Right forelimb (tissue), 1 donor: ENCODE measurements around the gene BET1L.
"Not testable (repeated sequence)": the region's sequence is repeated elsewhere in the genome, so short reads cannot be mapped to it uniquely, and the experiment has no call there.

Experiments used
- DNase-seq: peaks from one replicate; pipeline ENCODE4 v3.0.0-alpha.2; 2018

Gene BET1L

DNA sequence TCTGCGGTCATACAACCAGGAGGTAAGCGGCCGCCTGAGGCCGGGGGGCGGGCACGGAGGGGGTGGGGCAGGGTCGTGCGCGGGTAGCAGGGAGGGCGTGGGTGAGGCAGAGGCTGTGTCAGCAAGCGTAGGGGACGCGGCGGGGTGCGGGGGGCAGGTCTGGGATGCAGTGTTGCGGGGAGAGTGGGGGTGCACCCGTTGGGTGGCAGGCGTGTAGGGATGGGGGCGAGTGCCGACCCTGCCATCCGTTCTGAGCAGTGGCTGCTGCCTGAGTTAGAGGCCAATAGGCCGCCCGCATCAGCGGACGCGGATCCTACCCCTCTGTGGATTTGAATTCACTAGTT, 1.7 kb upstream of the BET1L start:
- DNase-seq: no peak

DNA sequence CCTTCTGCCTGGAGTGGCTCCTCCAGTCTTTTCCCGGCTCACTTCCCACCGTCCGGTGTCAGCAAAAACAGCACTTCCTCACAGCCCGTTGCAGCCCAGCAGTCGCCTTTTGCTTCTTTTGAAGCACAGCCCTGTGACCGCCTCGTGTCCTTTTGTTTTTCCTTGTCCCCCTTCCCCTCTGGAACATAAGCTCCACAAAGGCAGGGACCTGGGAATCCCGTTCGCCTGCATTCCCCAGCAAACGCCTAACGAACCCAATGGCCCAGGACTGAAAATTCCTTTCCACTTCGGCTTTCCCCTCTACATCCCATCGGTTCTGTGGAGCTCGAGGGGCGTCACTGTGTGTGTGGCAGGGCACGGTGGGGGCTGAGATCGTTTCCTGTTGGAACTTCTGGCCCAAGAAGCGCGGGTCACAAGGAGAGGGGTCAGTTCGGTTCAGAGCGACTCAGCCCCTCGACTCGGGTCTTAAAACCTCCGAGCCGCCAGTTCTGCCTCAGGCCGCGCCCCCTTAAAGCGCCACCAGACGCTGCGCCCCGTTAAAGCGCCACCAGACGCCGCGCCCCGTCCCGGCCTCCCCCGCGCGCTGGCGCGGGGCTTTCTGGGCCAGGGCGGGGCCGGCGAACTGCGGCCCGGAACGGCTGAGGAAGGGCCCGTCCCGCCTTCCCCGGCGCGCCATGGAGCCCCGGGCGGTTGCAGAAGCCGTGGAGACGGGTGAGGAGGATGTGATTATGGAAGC, 1.1 kb upstream of the BET1L start:
- peak; percentile 91 for DNase-seq

DNA sequence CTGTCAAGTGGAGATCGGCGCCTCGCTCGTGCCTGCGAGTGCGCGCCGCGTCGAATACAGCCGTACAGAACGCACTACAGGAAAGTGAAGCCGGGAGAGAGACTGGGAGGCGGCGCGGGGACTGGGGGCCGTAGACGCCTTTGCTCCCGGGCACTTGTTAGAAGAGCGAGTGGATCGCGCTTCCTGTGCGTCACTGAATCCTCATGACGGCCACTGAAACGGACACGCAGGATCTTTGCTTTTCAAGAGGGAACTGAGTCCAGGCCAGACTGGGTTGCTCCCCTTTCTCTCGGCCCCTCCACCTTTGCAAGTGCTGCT, 623 bp upstream of the BET1L start:
- no peak for DNase-seq

DNA sequence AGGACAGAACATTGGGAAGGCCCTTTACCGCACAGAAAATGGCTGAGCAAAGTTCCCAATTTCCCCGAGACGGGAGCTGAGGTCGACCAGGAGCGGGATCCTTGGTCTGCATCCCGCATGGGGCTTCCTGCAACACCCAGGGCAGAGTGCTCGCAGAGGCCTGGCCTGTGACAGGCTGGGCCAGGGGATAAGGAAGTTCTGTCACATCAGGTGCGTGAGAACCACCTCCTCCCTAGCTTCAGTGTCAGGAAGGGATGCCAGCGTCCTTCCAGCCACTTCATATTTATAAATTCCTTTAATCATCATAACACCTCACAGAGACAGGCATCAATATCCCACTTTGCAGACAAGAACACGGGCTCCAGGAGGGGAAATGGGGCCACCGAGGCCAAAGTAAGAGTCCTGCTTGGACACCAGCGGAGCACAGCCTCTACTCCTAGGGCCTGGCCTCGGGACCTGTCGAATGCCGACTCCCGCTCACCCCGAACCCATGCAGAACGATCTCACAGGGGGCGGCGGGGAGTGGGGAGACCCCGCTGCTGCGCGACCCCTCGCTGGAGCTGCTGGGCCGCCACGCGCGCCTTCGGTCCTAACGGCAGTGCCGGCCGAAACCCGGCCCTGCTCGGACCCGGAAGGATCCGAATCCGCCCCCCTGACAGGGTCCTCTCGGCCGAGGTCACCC, 532 bp downstream of the BET1L start:
- peak; percentile 59 for DNase-seq

DNA sequence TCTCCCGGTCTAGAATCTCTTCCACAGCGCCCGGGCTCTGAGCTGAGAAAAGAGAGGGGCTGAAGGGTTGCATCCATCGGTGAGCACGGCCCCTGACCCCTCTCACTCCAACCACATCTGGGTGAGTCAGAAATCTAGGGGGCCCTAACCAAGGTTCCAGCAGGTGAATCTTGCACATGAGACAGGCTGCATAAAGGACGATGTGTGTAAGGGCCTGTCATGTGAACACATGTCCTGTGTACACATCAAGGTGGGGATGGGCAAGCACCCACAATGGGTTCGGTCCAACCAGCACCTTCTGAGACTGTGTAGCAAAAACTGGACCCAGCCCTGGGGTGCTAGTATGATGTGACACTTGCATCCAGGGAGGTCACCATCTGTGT, 1.2 kb downstream of the BET1L start:
- peak; percentile 35 for DNase-seq

DNA sequence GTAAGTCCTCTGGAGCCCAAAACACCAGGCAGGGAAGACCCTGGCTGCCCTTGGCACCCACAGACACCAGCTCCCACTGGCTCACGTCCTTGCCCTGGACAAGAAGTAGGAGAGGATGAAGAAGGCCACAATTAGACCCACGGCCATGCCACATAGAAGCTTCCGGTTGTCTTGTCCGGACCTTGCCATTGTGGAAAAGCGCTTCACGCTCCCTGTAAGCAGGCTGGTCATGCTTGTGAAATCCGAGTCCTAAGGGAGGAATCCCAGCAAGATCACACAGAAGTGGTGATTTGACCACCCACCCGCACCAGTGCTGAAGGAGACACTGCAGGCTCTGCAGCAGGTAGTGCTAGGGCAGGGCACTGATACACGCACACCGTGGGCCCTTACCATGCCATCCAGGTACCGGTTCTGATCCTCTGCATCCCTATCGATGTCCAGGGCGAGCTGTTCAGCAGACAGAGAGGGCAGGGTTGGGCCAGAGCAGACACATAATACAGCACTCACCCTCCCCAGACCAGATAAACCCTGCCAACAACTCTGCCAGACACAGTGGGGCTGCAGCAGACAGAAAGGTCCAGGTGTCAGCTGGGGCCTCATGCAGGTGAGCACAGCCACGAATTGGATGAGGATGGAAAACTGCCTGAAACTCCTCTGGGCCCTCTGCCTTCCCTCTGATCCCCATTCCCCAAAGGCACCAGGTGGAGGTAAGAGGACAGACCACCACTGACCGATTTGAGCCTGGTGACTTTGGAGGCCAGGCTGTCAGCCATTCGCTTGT, 1.8 kb downstream of the BET1L start:
- no peak for DNase-seq

DNA sequence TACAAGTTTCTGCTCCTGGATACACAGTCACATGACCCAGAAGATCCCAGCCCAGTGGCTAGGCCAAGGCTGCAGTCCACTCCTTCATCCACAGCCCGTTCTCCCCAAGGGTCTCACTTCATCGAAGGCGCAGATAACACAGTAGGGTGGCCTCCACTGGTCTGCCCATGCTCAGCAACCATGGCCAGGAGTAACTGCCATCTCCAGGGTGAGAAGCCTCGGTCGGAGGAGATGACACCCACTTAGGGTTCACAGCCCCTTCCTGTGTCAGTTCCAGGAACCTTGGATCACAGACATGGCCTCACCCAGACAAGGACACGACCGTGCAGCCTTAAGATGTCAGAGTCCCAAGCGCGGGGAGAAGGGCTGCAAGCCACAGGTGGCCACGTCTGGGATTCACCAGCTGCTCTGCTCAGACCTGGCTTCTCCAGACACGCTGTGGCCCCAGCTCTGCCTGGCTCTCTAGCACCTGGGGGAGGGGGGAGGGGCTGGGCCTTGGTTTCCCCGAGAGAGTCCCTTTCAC, 2.6 kb downstream of the BET1L start:
- no peak for DNase-seq

DNA sequence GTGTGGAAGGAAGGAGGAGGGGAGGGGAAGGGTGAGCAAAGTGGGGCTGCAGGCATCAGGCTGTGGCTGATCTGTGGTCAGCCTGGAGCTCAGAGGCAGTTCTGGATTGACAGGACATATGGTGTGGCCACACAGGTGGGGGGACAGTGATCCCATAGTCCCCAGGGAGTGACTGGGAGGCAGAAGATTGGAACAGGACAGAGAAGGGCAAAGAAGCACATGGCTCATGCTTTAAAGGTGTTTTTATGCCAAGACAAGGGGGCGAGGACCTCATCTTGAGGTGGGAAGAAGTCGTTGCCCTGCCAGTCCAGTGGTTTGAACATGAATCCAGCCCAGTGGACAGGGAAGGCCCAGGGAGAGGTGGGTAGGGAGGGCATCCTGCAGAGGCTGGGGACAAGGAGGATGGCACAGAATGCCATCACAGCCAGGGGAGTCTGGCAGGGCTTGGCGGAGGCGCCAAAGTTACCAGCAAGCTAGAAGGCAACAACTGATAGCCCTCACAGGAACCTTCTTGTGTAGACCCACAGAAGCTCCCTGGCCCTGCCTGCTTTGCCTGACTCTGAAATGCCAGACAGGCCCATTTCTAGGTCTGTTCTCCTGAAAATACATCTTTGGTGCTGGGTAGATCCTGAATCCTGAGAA, 3.1 kb downstream of the BET1L start:
- peak; percentile 17 for DNase-seq

DNA sequence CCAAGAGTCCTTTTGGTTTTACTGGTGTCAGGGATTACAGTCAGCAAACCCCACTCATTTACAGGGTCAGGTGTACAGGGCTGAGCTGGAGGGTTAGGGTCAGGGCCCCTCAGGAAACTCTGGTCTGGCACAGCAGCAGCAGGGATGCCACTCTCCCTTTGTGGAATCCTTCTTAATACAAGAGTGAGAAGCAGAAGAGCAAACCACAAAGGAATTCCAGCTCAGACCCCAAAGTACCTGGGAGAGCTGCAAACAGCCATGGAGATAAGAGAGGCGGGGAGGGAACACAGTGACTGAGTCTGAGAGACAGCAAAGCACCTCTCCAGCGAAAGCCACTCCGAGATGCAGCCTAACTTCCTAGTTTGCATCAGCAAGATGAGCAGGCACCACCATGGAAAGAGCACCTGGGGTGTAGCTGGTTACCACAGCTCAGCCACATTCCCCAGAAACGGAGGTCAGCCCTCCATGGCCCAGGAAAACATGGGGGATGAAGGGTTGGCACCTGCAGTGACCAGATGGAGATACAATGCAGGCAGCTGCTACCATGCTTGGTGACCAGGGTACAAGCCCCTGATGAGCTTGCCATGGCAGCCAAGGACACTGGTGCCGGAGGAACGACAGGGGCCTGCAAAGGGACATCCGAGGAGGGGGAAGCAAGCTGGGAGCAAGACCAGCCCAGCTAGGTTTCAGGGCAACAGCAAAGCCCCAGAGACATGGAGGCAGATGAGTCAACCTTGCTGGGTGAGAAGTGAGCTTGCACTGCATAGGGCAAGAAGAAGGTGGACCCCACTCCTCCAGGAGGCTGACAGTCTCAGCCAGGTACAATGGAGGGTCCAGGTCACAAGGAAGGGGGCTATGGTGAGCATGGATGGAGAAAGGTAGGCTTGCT, 3.9 kb downstream of the BET1L start:
- peak; percentile 37 for DNase-seq

DNA sequence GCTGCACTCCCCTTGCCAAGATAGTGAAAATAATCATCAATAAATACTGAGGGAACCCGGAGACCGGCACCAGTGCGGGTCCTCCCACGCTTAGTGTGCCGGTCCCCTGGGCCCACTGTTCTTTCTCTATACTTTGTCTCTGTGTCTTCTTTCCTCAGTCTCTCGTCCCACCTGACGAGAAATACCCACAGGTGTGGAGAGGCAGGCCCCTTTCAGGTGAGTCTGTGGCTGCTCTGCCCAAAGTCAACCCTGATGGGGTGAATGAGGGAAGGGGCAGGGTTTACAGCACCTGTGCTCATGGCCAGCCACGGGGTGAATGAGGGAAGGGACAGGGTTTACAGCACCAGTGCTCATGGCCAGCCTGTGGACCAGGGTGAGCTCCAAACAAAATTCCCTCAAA, 4.7 kb downstream of the BET1L start:
- peak; percentile 15 for DNase-seq

DNA sequence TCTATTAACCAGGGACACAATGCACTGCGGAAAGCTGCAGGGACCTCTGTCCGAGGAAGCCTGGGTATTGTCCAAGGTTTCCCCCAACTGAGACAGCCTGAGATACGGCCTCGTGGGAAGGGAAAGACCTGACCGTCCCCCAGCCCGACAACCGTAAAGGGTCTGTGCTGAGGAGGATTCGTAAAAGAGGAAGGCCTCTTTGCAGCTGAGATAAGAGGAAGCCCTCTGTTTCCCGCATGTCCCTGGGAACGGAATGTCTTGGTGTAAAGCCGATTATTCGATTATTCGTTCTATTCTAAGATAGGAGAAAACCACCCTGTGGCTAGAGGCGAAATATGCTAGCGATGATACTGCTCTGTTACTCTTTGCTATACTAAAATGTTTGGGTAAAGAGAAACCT, 5.2 kb downstream of the BET1L start:
- DNase-seq: no peak

DNA sequence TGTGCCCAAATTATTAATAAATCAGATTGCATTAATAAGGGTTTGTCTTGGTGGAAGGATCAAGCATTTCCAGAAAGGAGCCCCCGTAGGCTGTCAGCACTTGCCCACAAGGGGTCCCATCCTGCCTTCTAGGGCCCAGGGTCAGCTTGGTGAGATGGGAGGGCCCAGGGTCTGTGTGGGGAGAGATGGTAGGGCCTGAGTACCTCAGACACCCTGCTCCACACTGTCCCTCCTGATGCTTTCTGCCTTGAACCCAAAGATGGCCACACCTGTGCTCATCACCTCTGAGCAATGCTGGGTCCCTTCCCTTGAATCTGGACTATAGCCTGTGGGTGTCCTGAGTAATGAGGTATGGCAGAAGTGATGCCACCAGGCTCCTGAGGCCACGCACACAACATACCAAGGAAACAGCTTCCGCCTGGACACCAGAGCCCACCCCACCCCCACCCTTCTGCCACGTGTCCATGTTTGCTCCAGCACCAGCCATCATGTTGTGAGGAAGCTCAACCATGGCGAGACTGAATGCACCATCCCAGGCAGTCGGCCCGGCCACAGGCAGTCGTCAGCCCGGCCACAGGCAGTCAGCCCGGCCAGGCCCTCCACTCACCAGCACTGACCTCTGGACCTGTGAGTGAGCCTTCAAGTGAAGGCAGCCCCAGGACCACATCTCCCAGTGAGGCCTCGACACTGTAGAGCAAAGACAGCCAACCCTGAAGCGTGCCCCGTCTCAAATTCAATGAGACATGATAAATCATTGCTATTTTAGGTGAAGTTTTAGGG, 6.8 kb downstream of the BET1L start:
- peak; percentile 38 for DNase-seq

DNA sequence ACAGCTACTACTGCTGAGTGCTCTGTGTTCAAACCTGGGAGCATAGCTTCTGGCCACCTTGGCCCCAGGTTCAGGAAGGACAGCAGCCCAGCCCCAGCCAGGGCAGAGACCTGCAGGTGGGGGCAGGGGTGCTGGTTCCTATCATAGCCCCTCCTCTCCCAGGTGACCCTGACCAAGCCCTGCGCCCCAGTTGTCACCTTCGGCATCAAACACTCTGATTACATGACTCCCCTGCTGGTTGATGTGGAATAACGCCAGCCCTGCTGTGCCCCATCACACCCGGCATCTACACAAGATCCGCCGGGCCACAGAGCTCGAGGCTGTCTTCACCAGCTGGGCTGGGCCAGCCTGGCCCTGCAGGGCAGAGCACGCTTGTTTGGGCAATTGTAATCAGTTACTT, 7.4 kb downstream of the BET1L start:
- DNase-seq: peak; percentile 45

DNA sequence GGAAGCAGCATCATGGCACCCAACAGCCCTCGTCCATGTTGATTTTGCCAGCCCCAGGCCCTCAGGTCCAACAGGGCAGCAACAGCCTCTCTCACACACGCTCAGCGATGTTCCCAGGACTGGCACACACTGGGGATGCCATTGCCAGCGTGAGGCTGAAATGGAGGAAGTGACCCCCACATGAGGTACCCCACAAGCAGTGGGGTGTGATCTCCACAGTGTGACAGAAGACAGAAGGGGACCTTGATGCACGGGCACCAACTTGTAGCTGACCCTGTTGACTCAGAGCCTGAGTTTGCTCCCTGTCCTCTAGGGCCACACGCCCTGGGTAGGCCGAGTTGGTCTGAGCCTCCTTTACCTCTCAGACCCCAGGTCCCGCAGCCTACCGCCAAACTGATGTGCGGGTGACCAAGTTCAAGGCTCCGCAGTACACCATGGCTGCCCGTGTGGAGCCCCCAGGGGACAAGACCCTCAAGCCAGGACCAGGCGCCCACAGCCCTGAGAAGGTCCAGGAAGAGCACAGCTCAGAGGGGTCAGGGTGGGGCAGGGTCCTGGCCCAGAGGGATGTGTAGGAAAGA, 8.1 kb downstream of the BET1L start:
- no peak for DNase-seq

DNA sequence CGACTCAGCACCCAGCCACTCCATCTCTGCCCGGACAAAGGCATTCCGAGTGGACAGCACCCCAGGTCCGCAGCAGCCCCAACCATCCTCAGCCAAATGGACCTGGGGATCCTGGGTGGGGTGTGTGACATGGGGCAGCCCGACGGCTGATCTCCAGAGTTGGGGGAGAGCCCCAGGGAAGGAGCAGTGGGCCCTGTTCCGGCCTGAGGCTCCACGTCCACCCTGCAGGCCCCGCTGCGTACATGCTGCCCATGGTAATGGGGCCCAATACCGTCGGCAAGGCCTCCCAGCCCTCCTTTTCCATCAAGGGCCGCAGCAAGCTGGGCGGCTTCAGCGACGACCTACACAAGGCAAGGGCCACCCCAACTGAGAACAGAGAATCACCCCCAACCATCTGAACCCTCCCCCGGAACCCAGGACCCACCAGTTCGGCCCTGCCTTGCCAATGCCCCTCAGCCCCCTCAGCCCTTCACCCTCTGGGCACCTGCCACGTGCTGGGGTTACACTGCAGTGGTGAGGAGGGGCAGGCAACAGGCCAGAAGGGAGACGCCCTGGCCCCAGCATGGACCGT, 8.9 kb downstream of the BET1L start:
- no peak for DNase-seq

DNA sequence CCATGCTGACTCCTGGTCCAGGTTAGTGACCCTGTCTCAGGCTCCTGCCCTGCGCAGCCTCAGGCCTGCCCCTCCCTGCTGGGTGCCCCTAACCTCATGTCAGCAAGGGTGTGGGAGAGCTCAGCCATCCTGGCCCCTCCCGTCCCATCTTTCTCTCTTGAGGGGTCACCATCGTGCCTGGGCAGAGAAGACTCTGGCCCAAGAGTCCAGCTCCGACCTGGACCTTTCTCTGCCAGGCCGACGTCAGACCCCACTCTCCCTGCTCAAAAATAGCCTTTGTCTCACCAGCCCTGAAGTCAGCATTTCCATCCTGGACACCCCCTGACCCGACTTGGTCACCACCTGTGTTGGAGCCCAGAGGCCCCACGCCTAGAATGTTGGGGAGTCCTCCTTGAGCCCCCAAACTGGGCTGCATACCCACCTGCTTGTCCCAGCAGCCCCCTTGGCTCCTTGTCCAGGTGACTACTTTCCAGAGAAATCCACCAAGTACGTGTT, 9.4 kb downstream of the BET1L start:
- peak; percentile 43 for DNase-seq

DNA sequence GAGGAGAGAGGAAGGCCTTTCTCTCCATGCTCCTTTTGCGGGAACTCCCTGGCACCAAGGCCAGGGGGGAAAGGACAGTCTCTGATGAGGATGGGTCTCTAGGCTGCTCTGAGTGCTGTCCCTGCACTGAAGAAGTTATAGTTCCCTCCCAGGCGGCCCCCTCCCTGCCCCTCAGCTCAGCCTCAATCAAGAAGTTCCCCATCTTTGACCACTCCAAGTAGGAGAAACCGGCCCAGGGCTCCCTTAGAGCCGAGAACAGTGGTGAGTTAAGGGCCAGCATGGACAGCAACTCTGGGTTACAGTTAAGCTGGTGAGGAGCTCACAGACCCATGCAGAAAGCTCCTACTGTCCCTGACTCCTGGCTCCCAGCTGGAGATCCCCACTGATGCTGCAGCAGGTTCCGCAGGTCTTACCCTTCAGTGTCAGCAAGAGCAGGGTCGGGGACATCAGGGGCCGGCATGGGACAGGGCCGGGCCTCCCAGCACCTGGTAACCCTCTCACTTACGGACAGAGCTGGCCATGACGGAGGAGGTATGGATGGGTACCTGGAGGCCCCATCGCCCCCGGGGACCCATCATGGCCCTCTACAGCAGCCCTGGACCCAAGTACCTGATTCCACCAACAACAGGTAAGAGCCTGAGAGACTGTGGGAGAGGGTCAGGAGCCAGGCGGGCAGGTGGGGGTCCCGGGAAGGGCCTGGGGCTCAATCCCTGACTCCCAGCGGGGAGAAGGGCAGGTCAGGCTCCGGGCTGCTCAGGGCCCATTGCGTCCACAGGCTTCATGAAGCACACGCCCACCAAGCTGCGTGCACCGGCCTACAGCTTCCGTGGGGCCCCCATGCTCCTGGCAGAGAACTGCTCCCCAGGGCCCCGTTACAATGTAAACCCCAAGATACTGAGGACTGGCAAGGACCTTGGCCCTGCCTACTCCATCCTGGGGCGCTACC, 10.1 kb downstream of the BET1L start:
- DNase-seq: peak; percentile 44

DNA sequence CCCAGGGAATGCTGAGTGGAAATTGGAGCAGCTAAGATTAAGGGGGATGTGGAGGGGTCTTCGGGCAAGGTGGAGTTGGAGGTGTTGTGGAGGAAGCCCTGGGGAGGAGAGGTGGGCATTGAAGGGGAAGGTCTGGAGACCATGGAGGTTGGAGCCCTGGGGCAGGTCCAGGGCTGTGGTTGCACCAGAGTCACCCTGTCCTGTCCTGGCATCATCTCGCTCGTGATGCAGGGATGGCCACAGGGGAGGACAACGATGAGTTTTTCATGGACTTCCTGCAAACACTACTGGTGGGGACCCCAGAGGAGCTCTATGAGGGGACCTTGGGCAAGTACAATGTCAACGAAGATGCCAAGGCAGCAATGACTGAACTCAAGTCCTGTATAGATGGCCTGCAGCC, 13.7 kb downstream of the BET1L start:
- not testable (repeated sequence) for DNase-seq

DNA sequence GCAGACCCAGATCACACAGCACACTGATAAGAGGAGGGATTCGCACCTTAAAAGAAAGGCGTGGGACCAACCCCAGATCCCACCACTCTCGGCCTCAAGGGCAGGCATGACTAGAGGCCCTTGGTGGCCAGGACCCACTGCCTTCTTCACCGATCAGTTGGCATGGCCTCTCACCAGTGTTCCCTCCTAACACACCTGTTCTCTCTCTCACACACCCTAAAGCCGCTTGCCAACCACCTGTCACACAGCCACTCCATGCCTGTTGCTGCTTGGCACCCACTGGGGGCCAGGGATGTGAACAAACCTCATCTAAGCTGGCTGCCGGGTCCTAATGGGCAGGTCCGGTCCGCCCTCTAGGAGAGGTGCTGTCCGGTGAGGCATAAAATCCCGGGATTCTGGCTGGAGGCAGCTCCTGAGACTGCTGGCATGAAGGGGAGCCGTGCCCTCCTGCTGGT, 14.5 kb downstream of the BET1L start, which contains the start of gene SCGB1C1:
Gene SCGB1C1, plus strand, starts transcription at position 405 of the 455 bp plus-strand sequence. Its CDS starts 22 bp downstream, at position 427.
- DNase-seq: not testable (repeated sequence)
